ENCODE measurements around the gene EHMT2. TPM values are rescaled to one million over a fixed set of nuclear protein-coding genes. Genes with fewer than 3 reads are reported as not detected.

Gene EHMT2
- total and polyA plus RNA-seq, 2 donors (not counting 3 experiments of a cell fraction or from before 2014, with no cell fraction given), result 53.3 to 54.3 TPM

DNA sequence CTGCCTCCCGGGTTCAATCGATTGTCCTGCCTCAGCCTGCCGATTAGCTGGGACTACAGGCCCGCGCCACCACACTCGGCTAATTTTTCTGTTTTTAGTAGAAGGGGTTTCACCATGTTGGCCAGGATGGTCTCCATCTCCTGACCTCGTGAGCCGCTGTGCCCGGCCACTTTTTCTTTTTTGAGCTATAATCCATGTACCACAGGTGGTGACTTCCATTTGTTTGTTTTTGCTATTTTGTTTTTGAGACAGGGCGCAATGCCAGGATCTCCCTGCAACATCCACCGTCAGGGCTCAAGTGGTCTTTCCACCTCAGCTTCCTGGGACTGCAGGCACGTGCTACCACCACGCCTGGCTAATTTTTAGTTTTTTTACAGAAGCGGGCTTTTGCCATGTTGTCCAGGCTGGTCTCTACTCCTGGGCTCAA, 61.4 kb downstream of the EHMT2 start:
- TF ChIP-seq POLR2AphosphoS5 (IDR thresholded peaks at IDR 0.05; ENCODE audit: insufficient read depth, low read depth, low read length), result peak; percentile 35
- no peak for TF ChIP-seq FOS (IDR thresholded peaks at IDR 0.05; ENCODE audit: borderline replicate concordance, insufficient read depth, low read length)
- DNase-seq (ENCODE audit: low read depth, low spot score) (no peak), FAIRE-seq (peak; percentile 33)
- CTCF ChIA-PET, result interaction anchor here (1.0 to 1.5 kb wide), 4 partner anchors 24 to 105 kb away, joined by 3 to 7 read pairs (median 4); no protein-coding TSS in a partner anchor
- intact Hi-C loops (cut with micrococcal nuclease) (loop anchor here (10.0 kb wide), 1 partner anchor 119 kb away; the partner anchor contains the start of genes NELFE and SKIC2), dilution Hi-C loops (cut with MboI; ENCODE audit: extremely low pct_ligation_motif_present, low sequenced_read_pairs) (no loop called here)
- no peak overlapping the region for H2AFZ ChIP-seq (ENCODE audit: low read depth, low read length)
- H3K4me3 ChIP-seq (replicated peaks in 1 of 3; ENCODE audit: insufficient read depth in 1 of 3, low read depth in 1 of 3, low read length in 3 of 3), result peak overlapping the region; percentile 38 to 98 (median 81)
- peaks cover 21 to 27% of the 10 kb centered on the region in 2 experiments for H3K36me3 ChIP-seq (ENCODE audit: control insufficient read depth in 2 of 2, extremely low read depth in 1 of 2, insufficient read depth in 2 of 2, low read length in 2 of 2)
- peaks cover 50% of the 10 kb centered on the region for H3K79me2 ChIP-seq (ENCODE audit: control insufficient read depth, insufficient read depth, low read length)
- no peaks in the 10 kb centered on the region for H3K27me3 ChIP-seq (ENCODE audit: control insufficient read depth in 2 of 2, insufficient read depth in 2 of 2, low read length in 2 of 2)
- H3K9me1 ChIP-seq (replicated peaks; ENCODE audit: control insufficient read depth, extremely low read depth, insufficient read depth, low read length), result no peaks in the 10 kb centered on the region
- peak overlapping the region; percentile 38 for H3K27ac ChIP-seq (ENCODE audit: insufficient read depth, low read depth, low read length)
- H3K4me1 ChIP-seq (ENCODE audit: control insufficient read depth, extremely low read depth, insufficient read depth, low read length), result peaks cover 28% of the 10 kb centered on the region
- peak overlapping the region; percentile 99 for H3K9ac ChIP-seq (replicated peaks; ENCODE audit: extremely low read depth, insufficient read depth, low read length)
- H3K9me3 ChIP-seq (replicated peaks; ENCODE audit: control insufficient read depth, insufficient read depth, low read length), result no peaks in the 10 kb centered on the region
- BruUV-seq (replicated peaks), result TSS peak; percentile 30
- H3K4me2 ChIP-seq (ENCODE audit: insufficient read depth, low read length), result peak overlapping the region; percentile 86
- peaks cover 8% of the 10 kb centered on the region for H4K20me1 ChIP-seq (replicated peaks; ENCODE audit: control insufficient read depth, extremely low read depth, insufficient read depth, low read length)
- POLR2A ChIA-PET, result interaction anchor here (0.6 to 1.6 kb wide), 5 partner anchors 8 to 61 kb away, joined by 3 to 7 read pairs (median 4); partner anchors contain the start of genes EHMT2 and HSPA1B

DNA sequence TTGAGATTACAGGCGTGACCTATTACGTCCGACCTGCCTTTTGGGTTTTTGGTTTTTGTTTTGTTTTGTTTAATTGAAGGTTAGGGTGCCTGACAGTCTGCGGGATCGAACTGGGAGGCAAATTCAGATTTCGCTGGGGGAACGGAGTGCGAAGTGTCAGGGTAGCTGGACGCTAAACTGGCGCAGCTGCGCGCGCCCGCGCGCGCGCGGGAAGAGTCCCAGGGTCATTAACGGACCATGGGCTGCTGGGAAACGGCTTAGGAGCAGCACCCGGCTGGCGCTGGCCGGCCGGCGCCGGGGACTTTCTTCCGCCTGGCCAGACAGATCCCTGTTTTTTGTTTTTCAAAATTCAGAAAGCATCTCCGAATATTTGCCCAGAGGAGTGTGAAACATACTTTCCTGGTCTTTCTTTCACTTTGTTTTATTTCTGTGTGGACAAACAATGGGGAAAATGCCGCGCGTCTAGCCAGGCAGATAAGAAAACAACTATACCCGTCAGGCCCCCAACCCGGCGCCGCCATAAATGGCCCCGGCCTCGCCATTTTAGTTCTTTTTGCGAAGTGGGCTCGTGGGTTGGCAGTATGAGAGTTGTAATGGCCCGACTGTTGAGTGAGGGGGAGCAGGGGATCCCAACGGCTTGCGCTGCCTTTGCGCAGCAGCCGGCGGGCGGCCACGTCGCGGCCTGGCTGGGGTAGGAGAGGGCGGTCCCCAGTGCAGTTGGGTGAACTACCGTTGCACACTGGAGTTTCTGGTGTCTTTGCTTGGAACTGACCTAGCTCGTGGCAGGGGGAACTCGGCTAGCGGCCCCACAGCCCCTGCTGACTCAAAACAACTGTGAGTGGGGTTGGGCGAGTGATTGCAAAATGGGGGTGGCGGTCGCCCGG, 62.9 kb downstream of the EHMT2 start:
- intact Hi-C loops (cut with micrococcal nuclease) (loop anchor here (1.0 to 10.0 kb wide), 10 partner anchors 29 to 342 kb away; partner anchors contain the start of genes ATP6V1G2, BAG6, CSNK2B and EHMT2), dilution Hi-C loops (cut with MboI; ENCODE audit: extremely low pct_ligation_motif_present, low sequenced_read_pairs) (no loop called here)
- peaks cover 63% of the 10 kb centered on the region for H3K79me2 ChIP-seq (ENCODE audit: control insufficient read depth, insufficient read depth, low read length)
- CTCF ChIA-PET, result interaction anchor here (0.7 to 1.3 kb wide), 3 partner anchors 29 to 62 kb away, joined by 3 read pairs; no protein-coding TSS in a partner anchor
- no peaks in the 10 kb centered on the region for H3K9me3 ChIP-seq (replicated peaks; ENCODE audit: control insufficient read depth, insufficient read depth, low read length)
- no peaks in the 10 kb centered on the region for H3K27me3 ChIP-seq (ENCODE audit: control insufficient read depth in 2 of 2, insufficient read depth in 2 of 2, low read length in 2 of 2)
- H3K4me2 ChIP-seq (ENCODE audit: insufficient read depth, low read length), result peak overlapping the region; percentile 86
- H3K36me3 ChIP-seq (ENCODE audit: control insufficient read depth in 2 of 2, extremely low read depth in 1 of 2, insufficient read depth in 2 of 2, low read length in 2 of 2), result peaks cover 15 to 18% of the 10 kb centered on the region in 2 experiments
- FAIRE-seq (peak; percentile 72), DNase-seq (ENCODE audit: low read depth, low spot score) (peak; percentile 83)
- peak; percentile 100 for TF ChIP-seq POLR2A (IDR thresholded peaks at IDR 0.05; ENCODE audit: low read depth, low read length)
- no peak for TF ChIP-seq JUN (IDR thresholded peaks at IDR 0.05; ENCODE audit: borderline replicate concordance, insufficient read depth, insufficient read length, low read depth)
- TF ChIP-seq GATA2 (IDR thresholded peaks at IDR 0.05; ENCODE audit: insufficient read depth, insufficient read length, low read depth, low read length), result no peak
- TF ChIP-seq POLR2AphosphoS5 (IDR thresholded peaks at IDR 0.05; ENCODE audit: insufficient read depth, low read depth, low read length), result peak; percentile 99
- TF ChIP-seq, protein P1, sequence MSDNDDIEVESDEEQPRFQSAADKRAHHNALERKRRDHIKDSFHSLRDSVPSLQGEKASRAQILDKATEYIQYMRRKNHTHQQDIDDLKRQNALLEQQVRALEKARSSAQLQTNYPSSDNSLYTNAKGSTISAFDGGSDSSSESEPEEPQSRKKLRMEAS (IDR thresholded peaks at IDR 0.05; ENCODE audit: insufficient read depth, insufficient read length), result peak; percentile 60
- H3K9ac ChIP-seq (replicated peaks; ENCODE audit: extremely low read depth, insufficient read depth, low read length), result peak overlapping the region; percentile 99
- peaks cover 32% of the 10 kb centered on the region for H3K4me1 ChIP-seq (ENCODE audit: control insufficient read depth, extremely low read depth, insufficient read depth, low read length)
- H3K4me3 ChIP-seq (replicated peaks in 1 of 3; ENCODE audit: insufficient read depth in 1 of 3, low read depth in 1 of 3, low read length in 3 of 3), result peak overlapping the region; percentile 38 to 98 (median 81)
- H3K27ac ChIP-seq (ENCODE audit: insufficient read depth, low read depth, low read length), result peak overlapping the region; percentile 97
- no TSS peak for BruUV-seq (replicated peaks)
- peak overlapping the region; percentile 87 for H2AFZ ChIP-seq (ENCODE audit: low read depth, low read length)
- H3K9me1 ChIP-seq (replicated peaks; ENCODE audit: control insufficient read depth, extremely low read depth, insufficient read depth, low read length), result no peaks in the 10 kb centered on the region
- peaks cover 8% of the 10 kb centered on the region for H4K20me1 ChIP-seq (replicated peaks; ENCODE audit: control insufficient read depth, extremely low read depth, insufficient read depth, low read length)
- POLR2A ChIA-PET, result interaction anchor here (0.5 to 1.0 kb wide), 2 partner anchors 28 kb away, joined by 3 to 4 read pairs; partner anchors contain the start of gene NEU1
